Neutrophil (primary cell): ENCODE results near the gene PIAS1.
"Not testable (repeated sequence)": the region's sequence is repeated elsewhere in the genome, so short reads cannot be mapped to it uniquely, and the experiment has no call there.

ENCODE experiments used
- H3K27ac ChIP-seq: fragments of 200-600 bp; sonication (generic); 2 replicates; pipeline ENCODE4 v1.5.1; 2016; ENCODE audit warnings: mild to moderate bottlenecking, moderate library complexity
- H3K27me3 ChIP-seq: fragments of 200-600 bp; sonication (generic); 2 replicates; pipeline ENCODE4 v1.6.0; 2016; ENCODE audit warnings: mild to moderate bottlenecking
- H3K36me3 ChIP-seq: fragments of 200-600 bp; sonication (generic); 2 replicates; pipeline ENCODE4 v1.5.1; 2017
- H3K4me1 ChIP-seq, 2 experiments: fragments of 200-600 bp in 1 of 2; sonication (generic) in 1 of 2; 1 replicate in 1 of 2; 2 replicates in 1 of 2; pipeline versions ENCODE4 v1.5.1 to v1.6.1; 2013 to 2016; ENCODE audit warnings: low read depth in 1 of 2, low read length in 1 of 2, mild to moderate bottlenecking in 1 of 2, moderate library complexity in 1 of 2; ENCODE audit not compliant: control insufficient read depth in 1 of 2, insufficient read depth in 1 of 2
- H3K4me3 ChIP-seq, 2 experiments: fragments of 200-600 bp in 1 of 2; sonication (generic) in 1 of 2; 1 replicate in 1 of 2; 2 replicates in 1 of 2; pipeline ENCODE4 v1.5.1; 2013 to 2016; ENCODE audit warnings: low read depth in 1 of 2, low read length in 1 of 2, mild to moderate bottlenecking in 1 of 2, moderate library complexity in 1 of 2
- H3K9me3 ChIP-seq: fragments of 200-600 bp; sonication (generic); 2 replicates; pipeline ENCODE4 v1.5.1; 2016
- CTCF ChIP-seq: fragments of 200-600 bp; sonication (generic); IDR thresholded peaks from 2 replicates; pipeline ENCODE4 v1.5.1; 2016; ENCODE audit warnings: antibody characterized with exemption

Gene PIAS1

GRCh38 chr15:68157074-68157473, 103.0 kb downstream of the PIAS1 start:
- Histone ChIP-seq H3K9me3 (no peaks in the 10 kb centered on the region), H3K27ac (peak overlapping the region; percentile 21), H3K4me3 (no peak overlapping the region), H3K4me1 (peaks cover 4 to 5% of the 10 kb centered on the region in 2 experiments), H3K27me3 (no peaks in the 10 kb centered on the region), H3K36me3 (peaks cover 81% of the 10 kb centered on the region)
- TF ChIP-seq CTCF: no peak

- no peaks in the 10 kb centered on the region for H3K9me3 ChIP-seq
- H3K36me3 ChIP-seq: peaks cover 89% of the 10 kb centered on the region
- no peak for TF ChIP-seq CTCF
Measured at GRCh38 chr15:68158046-68158628, 104.0 kb downstream of the PIAS1 start.

GRCh38 chr15:68163191-68163590, 109.1 kb downstream of the PIAS1 start:
- Histone ChIP-seq H3K4me3 (no peak overlapping the region), H3K9me3 (no peaks in the 10 kb centered on the region), H3K27ac (peak overlapping the region; percentile 0), H3K4me1 (no peaks in the 10 kb centered on the region), H3K27me3 (no peaks in the 10 kb centered on the region), H3K36me3 (peaks cover 78% of the 10 kb centered on the region)
- no peak for TF ChIP-seq CTCF

More at GRCh38 chr15:68158046-68158628, 104.0 kb downstream of the PIAS1 start:
- Histone ChIP-seq H3K27ac (no peak overlapping the region), H3K4me3 (no peak overlapping the region), H3K4me1 (no peaks in the 10 kb centered on the region), H3K27me3 (no peaks in the 10 kb centered on the region)

GRCh38 chr15:68166847-68167246, 112.7 kb downstream of the PIAS1 start:
- no peak for TF ChIP-seq CTCF
- no peak overlapping the region for H3K27ac ChIP-seq
- no peaks in the 10 kb centered on the region for H3K27me3 ChIP-seq
- no peaks in the 10 kb centered on the region for H3K9me3 ChIP-seq
- no peak overlapping the region for H3K4me3 ChIP-seq
- peaks cover 74% of the 10 kb centered on the region for H3K36me3 ChIP-seq
- no peaks in the 10 kb centered on the region for H3K4me1 ChIP-seq

- H3K9me3 ChIP-seq, H3K27me3 ChIP-seq, H3K4me1 ChIP-seq, H3K4me3 ChIP-seq, H3K27ac ChIP-seq: not testable (repeated sequence)
- peaks cover 80% of the 10 kb centered on the region for H3K36me3 ChIP-seq
Measured at GRCh38 chr15:68172037-68172436, 117.9 kb downstream of the PIAS1 start.

GRCh38 chr15:68173119-68173518, 119.0 kb downstream of the PIAS1 start:
- Histone ChIP-seq H3K27ac (no peak overlapping the region), H3K9me3 (no peaks in the 10 kb centered on the region), H3K27me3 (no peaks in the 10 kb centered on the region), H3K36me3 (peaks cover 83% of the 10 kb centered on the region), H3K4me1 (no peaks in the 10 kb centered on the region), H3K4me3 (no peak overlapping the region)
- no peak for TF ChIP-seq CTCF
